Bronchial epithelial cell (primary cell): ENCODE results near the gene ZNF593. TPM values are rescaled to one million over a fixed set of nuclear protein-coding genes. Genes with fewer than 3 reads are reported as not detected.

ENCODE experiments used
- DNase-seq: peaks from one replicate; pipeline ENCODE4 v3.0.0-alpha.2; 2010; ENCODE audit warnings: low read depth
- FAIRE-seq: peaks from 2 replicates; lab custom pipeline; 2011; peaks lifted over from hg19 to GRCh38; lab: Jason Lieb, UNC
- H3K27me3 ChIP-seq: 2 replicates; pipeline ENCODE4 v1.5.1; 2011; ENCODE audit warnings: low read length; ENCODE audit not compliant: control insufficient read depth, insufficient read depth
- H3K36me3 ChIP-seq: 2 replicates; pipeline ENCODE4 v1.5.1; 2011; ENCODE audit warnings: low read length; ENCODE audit not compliant: control insufficient read depth, insufficient read depth
- H3K4me3 ChIP-seq: 2 replicates; pipeline ENCODE4 v1.5.1; 2011; ENCODE audit warnings: mild to moderate bottlenecking, low read depth, low read length, control low read depth
- total RNA-seq: library from RNA; depleted of rRNA; stranded (reverse); fragments of >200 nt; gene quantifications from 2 replicates; pipeline ENCODE4 v1.2.1, GENCODE V29; 2014
- TF ChIP-seq, protein P1 (sequence below): IDR thresholded peaks from 2 replicates; pipeline ENCODE4 v1.5.1; 2011; ENCODE audit warnings: mild to moderate bottlenecking, moderate library complexity, low read length, control low read depth, inconsistent platforms; ENCODE audit not compliant: insufficient read depth, severe bottlenecking

ZNF593 gene
- total RNA-seq, 1 donor from 2014 or later, result 66.9 TPM

- FAIRE-seq, result no peak
Measured at GRCh38 chr1:26189751-26190275, 20.1 kb downstream of the ZNF593 start.

GRCh38 chr1:26190373-26190987 is 20.8 kb downstream of the ZNF593 start, which contains the start of gene CATSPER4:
Gene CATSPER4, plus strand, starts transcription at chr1:26190602. Its CDS starts 26 bp downstream, at chr1:26190628.
- TF ChIP-seq, protein P1, sequence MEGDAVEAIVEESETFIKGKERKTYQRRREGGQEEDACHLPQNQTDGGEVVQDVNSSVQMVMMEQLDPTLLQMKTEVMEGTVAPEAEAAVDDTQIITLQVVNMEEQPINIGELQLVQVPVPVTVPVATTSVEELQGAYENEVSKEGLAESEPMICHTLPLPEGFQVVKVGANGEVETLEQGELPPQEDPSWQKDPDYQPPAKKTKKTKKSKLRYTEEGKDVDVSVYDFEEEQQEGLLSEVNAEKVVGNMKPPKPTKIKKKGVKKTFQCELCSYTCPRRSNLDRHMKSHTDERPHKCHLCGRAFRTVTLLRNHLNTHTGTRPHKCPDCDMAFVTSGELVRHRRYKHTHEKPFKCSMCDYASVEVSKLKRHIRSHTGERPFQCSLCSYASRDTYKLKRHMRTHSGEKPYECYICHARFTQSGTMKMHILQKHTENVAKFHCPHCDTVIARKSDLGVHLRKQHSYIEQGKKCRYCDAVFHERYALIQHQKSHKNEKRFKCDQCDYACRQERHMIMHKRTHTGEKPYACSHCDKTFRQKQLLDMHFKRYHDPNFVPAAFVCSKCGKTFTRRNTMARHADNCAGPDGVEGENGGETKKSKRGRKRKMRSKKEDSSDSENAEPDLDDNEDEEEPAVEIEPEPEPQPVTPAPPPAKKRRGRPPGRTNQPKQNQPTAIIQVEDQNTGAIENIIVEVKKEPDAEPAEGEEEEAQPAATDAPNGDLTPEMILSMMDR, result peak; percentile 14
- FAIRE-seq (no peak), DNase-seq (peak; percentile 42)
- peaks cover 19% of the 10 kb centered on the region for H3K36me3 ChIP-seq
- H3K4me3 ChIP-seq, result no peak within 1 kb of the TSS
- H3K27me3 ChIP-seq, result no peaks in the 10 kb centered on the region

More at GRCh38 chr1:26189751-26190275, 20.1 kb downstream of the ZNF593 start:
- DNase-seq, result no peak
- peaks cover 21% of the 10 kb centered on the region for H3K36me3 ChIP-seq
- TF ChIP-seq, protein P1, result no peak
- H3K4me3 ChIP-seq, result no peak overlapping the region
- H3K27me3 ChIP-seq, result no peaks in the 10 kb centered on the region

DNA sequence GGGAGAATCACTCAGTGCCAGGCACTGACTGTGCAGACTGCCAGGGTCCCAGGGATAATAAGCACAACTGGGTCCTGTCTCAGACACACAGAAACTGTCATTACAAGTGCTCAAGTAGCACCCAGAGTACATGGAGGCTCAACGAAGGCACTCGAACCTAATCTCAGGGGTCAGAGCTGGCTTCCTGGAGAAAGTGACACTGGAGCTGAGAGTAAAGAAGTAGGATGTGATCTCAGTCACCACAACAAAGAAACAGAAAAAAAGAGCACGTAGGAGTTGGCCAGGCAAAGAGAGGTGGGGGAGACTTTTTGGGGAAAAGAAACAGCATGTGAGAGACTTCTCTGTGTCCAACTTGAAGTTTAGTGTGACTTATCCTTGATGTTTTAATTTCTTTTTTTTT is 22.0 kb downstream of the ZNF593 start:
- H3K4me3 ChIP-seq, result no peak overlapping the region
- DNase-seq (no peak), FAIRE-seq (no peak)
- TF ChIP-seq, protein P1, result no peak
- no peaks in the 10 kb centered on the region for H3K27me3 ChIP-seq
- peaks cover 16% of the 10 kb centered on the region for H3K36me3 ChIP-seq

DNA sequence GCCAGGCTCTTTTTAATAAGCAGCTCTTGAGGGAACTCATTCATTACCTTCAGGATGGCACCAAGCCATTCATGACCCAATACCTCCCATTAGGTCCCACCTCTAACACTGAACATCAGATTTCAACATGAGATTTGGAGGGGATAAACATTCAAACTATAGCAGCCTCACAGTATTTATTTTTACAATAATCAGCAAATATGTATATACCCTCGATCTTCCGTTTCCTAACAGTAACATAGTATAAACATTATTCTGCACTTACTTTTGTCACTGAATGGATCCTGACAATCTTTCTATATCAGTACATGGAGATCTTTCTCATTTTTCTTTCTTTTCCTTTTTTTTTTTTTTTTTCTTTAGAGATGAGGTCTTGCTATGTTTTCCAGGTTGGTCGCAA is 26.1 kb downstream of the ZNF593 start:
- H3K27me3 ChIP-seq, result no peaks in the 10 kb centered on the region
- no peak for FAIRE-seq
- DNase-seq, result no peak
- no peak overlapping the region for H3K4me3 ChIP-seq
- TF ChIP-seq, protein P1, result no peak
- H3K36me3 ChIP-seq, result no peaks in the 10 kb centered on the region

- TF ChIP-seq, protein P1, result no peak
- Histone ChIP-seq H3K4me3 (no peak overlapping the region), H3K36me3 (no peaks in the 10 kb centered on the region), H3K27me3 (no peaks in the 10 kb centered on the region)
- DNase-seq (no peak), FAIRE-seq (no peak)
Measured at GRCh38 chr1:26197301-26197700, 27.6 kb downstream of the ZNF593 start.

DNA sequence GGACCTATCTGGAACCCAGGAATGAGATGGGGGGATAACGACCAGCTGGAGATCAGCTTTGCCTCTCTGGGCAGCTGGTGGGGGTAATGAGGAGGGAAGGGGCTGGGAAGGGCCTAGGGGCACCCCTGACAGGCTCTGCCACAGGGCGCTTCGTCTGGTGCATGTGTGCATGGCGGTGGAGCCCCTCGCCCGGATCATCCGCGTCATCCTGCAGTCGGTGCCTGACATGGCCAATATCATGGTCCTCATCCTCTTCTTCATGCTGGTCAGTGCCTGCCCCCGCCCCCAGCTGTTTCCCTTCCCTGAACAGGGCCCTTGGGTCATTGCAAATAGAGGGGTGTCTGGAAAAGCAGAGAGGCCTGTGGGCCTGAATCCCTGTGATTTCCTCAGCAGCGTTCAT is 28.1 kb downstream of the ZNF593 start:
- Histone ChIP-seq H3K27me3 (no peaks in the 10 kb centered on the region), H3K4me3 (no peak overlapping the region), H3K36me3 (no peaks in the 10 kb centered on the region)
- TF ChIP-seq, protein P1, result no peak
- no peak for DNase-seq
- FAIRE-seq, result no peak
